ENCODE data around the gene SERPINB5.

DNA sequence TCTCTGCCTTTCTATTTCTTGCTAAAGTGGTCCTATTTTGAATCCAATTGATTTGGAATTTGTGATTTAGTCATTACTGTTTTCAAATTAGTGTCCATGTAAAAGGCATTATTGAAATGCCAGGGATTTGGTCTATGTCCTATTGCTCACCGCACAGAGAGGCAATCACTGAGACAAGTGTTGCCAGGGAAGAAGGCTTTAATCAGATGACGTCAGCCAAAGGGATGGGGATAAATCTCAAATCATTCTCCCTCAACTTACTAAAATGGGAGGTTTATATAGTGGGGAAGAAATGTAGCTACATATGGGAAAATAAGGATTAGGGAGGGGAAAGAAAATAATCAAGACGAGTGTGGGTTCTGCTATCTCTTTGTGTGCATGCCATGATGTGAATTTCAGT is 75.0 kb downstream of the SERPINB5 start:
- TF ChIP-seq, protein P1, sequence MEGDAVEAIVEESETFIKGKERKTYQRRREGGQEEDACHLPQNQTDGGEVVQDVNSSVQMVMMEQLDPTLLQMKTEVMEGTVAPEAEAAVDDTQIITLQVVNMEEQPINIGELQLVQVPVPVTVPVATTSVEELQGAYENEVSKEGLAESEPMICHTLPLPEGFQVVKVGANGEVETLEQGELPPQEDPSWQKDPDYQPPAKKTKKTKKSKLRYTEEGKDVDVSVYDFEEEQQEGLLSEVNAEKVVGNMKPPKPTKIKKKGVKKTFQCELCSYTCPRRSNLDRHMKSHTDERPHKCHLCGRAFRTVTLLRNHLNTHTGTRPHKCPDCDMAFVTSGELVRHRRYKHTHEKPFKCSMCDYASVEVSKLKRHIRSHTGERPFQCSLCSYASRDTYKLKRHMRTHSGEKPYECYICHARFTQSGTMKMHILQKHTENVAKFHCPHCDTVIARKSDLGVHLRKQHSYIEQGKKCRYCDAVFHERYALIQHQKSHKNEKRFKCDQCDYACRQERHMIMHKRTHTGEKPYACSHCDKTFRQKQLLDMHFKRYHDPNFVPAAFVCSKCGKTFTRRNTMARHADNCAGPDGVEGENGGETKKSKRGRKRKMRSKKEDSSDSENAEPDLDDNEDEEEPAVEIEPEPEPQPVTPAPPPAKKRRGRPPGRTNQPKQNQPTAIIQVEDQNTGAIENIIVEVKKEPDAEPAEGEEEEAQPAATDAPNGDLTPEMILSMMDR (conservative IDR thresholded peaks at IDR 0.05; ENCODE audit: low read depth in 2 of 2), result no peak
- TF ChIP-seq EZH2 (IDR thresholded peaks at IDR 0.05; ENCODE audit: low read depth, unreplicated experiment) (no peak), POLR2AphosphoS5 (IDR thresholded peaks at IDR 0.05; ENCODE audit: low read depth) (no peak), NANOG (IDR thresholded peaks at IDR 0.05; ENCODE audit: borderline replicate concordance) (no peak), JUNB (IDR thresholded peaks at IDR 0.05; ENCODE audit: unreplicated experiment) (no peak)
- TF ChIP-seq, protein P2, sequence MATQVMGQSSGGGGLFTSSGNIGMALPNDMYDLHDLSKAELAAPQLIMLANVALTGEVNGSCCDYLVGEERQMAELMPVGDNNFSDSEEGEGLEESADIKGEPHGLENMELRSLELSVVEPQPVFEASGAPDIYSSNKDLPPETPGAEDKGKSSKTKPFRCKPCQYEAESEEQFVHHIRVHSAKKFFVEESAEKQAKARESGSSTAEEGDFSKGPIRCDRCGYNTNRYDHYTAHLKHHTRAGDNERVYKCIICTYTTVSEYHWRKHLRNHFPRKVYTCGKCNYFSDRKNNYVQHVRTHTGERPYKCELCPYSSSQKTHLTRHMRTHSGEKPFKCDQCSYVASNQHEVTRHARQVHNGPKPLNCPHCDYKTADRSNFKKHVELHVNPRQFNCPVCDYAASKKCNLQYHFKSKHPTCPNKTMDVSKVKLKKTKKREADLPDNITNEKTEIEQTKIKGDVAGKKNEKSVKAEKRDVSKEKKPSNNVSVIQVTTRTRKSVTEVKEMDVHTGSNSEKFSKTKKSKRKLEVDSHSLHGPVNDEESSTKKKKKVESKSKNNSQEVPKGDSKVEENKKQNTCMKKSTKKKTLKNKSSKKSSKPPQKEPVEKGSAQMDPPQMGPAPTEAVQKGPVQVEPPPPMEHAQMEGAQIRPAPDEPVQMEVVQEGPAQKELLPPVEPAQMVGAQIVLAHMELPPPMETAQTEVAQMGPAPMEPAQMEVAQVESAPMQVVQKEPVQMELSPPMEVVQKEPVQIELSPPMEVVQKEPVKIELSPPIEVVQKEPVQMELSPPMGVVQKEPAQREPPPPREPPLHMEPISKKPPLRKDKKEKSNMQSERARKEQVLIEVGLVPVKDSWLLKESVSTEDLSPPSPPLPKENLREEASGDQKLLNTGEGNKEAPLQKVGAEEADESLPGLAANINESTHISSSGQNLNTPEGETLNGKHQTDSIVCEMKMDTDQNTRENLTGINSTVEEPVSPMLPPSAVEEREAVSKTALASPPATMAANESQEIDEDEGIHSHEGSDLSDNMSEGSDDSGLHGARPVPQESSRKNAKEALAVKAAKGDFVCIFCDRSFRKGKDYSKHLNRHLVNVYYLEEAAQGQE (IDR thresholded peaks at IDR 0.05; ENCODE audit: unreplicated experiment), result no peak

All from GM23338 (cell line).